GM19467 (cell line): Measurements from ENCODE around the gene ZNF600.
"Not testable (repeated sequence)": the region's sequence is repeated elsewhere in the genome, so short reads cannot be mapped to it uniquely, and the experiment has no call there.

Experiments used
- ATAC-seq: cut with Tn5 transposase; IDR thresholded peaks from one replicate; pipeline ENCODE4 v1.9.1; 2021; ENCODE audit warnings: mild to moderate bottlenecking, moderate library complexity; ENCODE audit not compliant: unreplicated experiment

The ZNF600 gene

GRCh38 chr19:52742516-52742915 is 44.1 kb downstream of the ZNF600 start:
- no peak for ATAC-seq

GRCh38 chr19:52741951-52742485 is 44.6 kb downstream of the ZNF600 start:
- ATAC-seq = no peak

GRCh38 chr19:52741371-52741770 is 45.2 kb downstream of the ZNF600 start:
- not testable (repeated sequence) for ATAC-seq

- ATAC-seq = no peak
Measured at GRCh38 chr19:52739576-52739975, 47.0 kb downstream of the ZNF600 start.

GRCh38 chr19:52735734-52736133 is 50.9 kb downstream of the ZNF600 start:
- no peak for ATAC-seq

GRCh38 chr19:52734893-52735661 is 51.5 kb downstream of the ZNF600 start, which contains the start of gene ZNF611:
TSS of gene ZNF611 (minus strand) at chr19:52735044. CDS start at chr19:52715894, 19,150 bp downstream.
- ATAC-seq = peak; percentile 93

- ATAC-seq = peak; percentile 26
Measured at GRCh38 chr19:52734331-52734892, 52.2 kb downstream of the ZNF600 start.

- not testable (repeated sequence) for ATAC-seq
Measured at GRCh38 chr19:52726051-52726450, 60.5 kb downstream of the ZNF600 start.

- no peak for ATAC-seq
Measured at GRCh38 chr19:52725528-52725961, 61.0 kb downstream of the ZNF600 start.

GRCh38 chr19:52724701-52725514 is 61.7 kb downstream of the ZNF600 start:
- no peak for ATAC-seq

- ATAC-seq = not testable (repeated sequence)
Measured at GRCh38 chr19:52723907-52724598, 62.5 kb downstream of the ZNF600 start.

- no peak for ATAC-seq
Measured at GRCh38 chr19:52722062-52723003, 64.3 kb downstream of the ZNF600 start.

GRCh38 chr19:52720541-52720940 is 66.0 kb downstream of the ZNF600 start:
- not testable (repeated sequence) for ATAC-seq

GRCh38 chr19:52716522-52716921 is 70.1 kb downstream of the ZNF600 start:
- ATAC-seq = no peak

- ATAC-seq = not testable (repeated sequence)
Measured at GRCh38 chr19:52715902-52716301, 70.7 kb downstream of the ZNF600 start.

- not testable (repeated sequence) for ATAC-seq
Measured at GRCh38 chr19:52715330-52715729, 71.3 kb downstream of the ZNF600 start.
